Smooth muscle cell (in vitro differentiated cells): Measurements from ENCODE around the gene HIF1AN. TPM values are rescaled to one million over a fixed set of nuclear protein-coding genes. Genes with fewer than 3 reads are reported as not detected.
"Not testable (repeated sequence)": the region's sequence is repeated elsewhere in the genome, so short reads cannot be mapped to it uniquely, and the experiment has no call there.

Experiments
- DNase-seq: peaks from one replicate; lab custom pipeline; 2025; ENCODE audit not compliant: unreplicated experiment; lab: John Stamatoyannopoulos, UW
- H2AFZ ChIP-seq: fragments of 200-600 bp; sonication (generic); 2 replicates; pipeline ENCODE4 v1.6.0; 2016; ENCODE audit warnings: antibody characterized with exemption, low read depth, mild to moderate bottlenecking
- H3F3A ChIP-seq: fragments of 200-600 bp; sonication (generic); 2 replicates; pipeline ENCODE4 v1.6.0; 2017; ENCODE audit warnings: antibody characterized with exemption, low read depth
- H3K27ac ChIP-seq: fragments of 200-600 bp; sonication (generic); 2 replicates; pipeline ENCODE4 v1.5.1; 2016; ENCODE audit warnings: low read depth, mild to moderate bottlenecking
- H3K27me3 ChIP-seq: fragments of 200-600 bp; sonication (generic); 2 replicates; pipeline ENCODE4 v1.6.1; 2016; ENCODE audit warnings: low read depth, mild to moderate bottlenecking
- H3K36me3 ChIP-seq: fragments of 200-600 bp; sonication (generic); 2 replicates; pipeline ENCODE4 v1.5.1; 2016; ENCODE audit warnings: low read depth
- H3K4me1 ChIP-seq: fragments of 200-600 bp; sonication (generic); 2 replicates; pipeline ENCODE4 v1.5.1; 2016; ENCODE audit warnings: low read depth
- H3K4me2 ChIP-seq: fragments of 200-600 bp; sonication (generic); 2 replicates; pipeline ENCODE4 v1.6.0; 2016; ENCODE audit warnings: mild to moderate bottlenecking
- H3K4me3 ChIP-seq: fragments of 200-600 bp; sonication (generic); 2 replicates; pipeline ENCODE4 v1.5.1; 2016; ENCODE audit warnings: mild to moderate bottlenecking
- H3K79me2 ChIP-seq: fragments of 200-600 bp; sonication (generic); 2 replicates; pipeline ENCODE4 v1.6.0; 2016; ENCODE audit warnings: low read depth, mild to moderate bottlenecking
- H3K9ac ChIP-seq: fragments of 200-600 bp; sonication (generic); 2 replicates; pipeline ENCODE4 v1.6.0; 2016; ENCODE audit warnings: low read depth
- H3K9me3 ChIP-seq: fragments of 200-600 bp; sonication (generic); replicated peaks from 2 replicates; pipeline ENCODE4 v1.5.1; 2016; ENCODE audit warnings: low read depth
- H4K20me1 ChIP-seq: fragments of 200-600 bp; sonication (generic); 2 replicates; pipeline ENCODE4 v1.6.0; 2016; ENCODE audit warnings: low read depth
- WGBS: methylation state at CpG from one replicate; pipeline ENCODE4 v1.1.7; 2016; ENCODE audit warnings: low lambda C conversion rate; 5-methylcytosine and 5-hydroxymethylcytosine counted together
- polyA plus RNA-seq: library from polyadenylated mRNA; unstranded; fragments of >200 nt; fragmentation: Nextera tagmentation; extraction: Ambion mirVana; gene quantifications from 2 replicates; pipeline ENCODE4 v1.2.1, GENCODE V29; 2016
- total RNA-seq: library from RNA; depleted of rRNA; stranded (reverse); fragments of >200 nt; gene quantifications from 2 replicates; pipeline ENCODE4 v1.2.3, GENCODE V29; 2014
- TF ChIP-seq, protein P1 (sequence below): fragments of 200-600 bp; sonication (generic); IDR thresholded peaks from 2 replicates; pipeline ENCODE4 v1.5.1; 2017; ENCODE audit warnings: borderline replicate concordance, mild to moderate bottlenecking, antibody characterized with exemption; ENCODE audit not compliant: insufficient read depth, poor library complexity, severe bottlenecking

The HIF1AN gene
- total and polyA plus RNA-seq, 2 experiments from 2014 or later, result 12.4 to 28.1 TPM

- Histone ChIP-seq H3K36me3 (no peaks in the 10 kb centered on the region), H4K20me1 (no peaks in the 10 kb centered on the region), H3K4me2 (no peak overlapping the region), H2AFZ (no peak overlapping the region), H3F3A (no peaks in the 10 kb centered on the region), H3K27me3 (peaks cover 70% of the 10 kb centered on the region), H3K9ac (no peak overlapping the region), H3K79me2 (no peaks in the 10 kb centered on the region), H3K4me1 (no peaks in the 10 kb centered on the region), H3K4me3 (no peak overlapping the region), H3K9me3 (no peaks in the 10 kb centered on the region), H3K27ac (no peak overlapping the region)
- no peak for DNase-seq
- WGBS, result 34% methylated on average over 28 of the region's 28 CpGs
- TF ChIP-seq, protein P1, sequence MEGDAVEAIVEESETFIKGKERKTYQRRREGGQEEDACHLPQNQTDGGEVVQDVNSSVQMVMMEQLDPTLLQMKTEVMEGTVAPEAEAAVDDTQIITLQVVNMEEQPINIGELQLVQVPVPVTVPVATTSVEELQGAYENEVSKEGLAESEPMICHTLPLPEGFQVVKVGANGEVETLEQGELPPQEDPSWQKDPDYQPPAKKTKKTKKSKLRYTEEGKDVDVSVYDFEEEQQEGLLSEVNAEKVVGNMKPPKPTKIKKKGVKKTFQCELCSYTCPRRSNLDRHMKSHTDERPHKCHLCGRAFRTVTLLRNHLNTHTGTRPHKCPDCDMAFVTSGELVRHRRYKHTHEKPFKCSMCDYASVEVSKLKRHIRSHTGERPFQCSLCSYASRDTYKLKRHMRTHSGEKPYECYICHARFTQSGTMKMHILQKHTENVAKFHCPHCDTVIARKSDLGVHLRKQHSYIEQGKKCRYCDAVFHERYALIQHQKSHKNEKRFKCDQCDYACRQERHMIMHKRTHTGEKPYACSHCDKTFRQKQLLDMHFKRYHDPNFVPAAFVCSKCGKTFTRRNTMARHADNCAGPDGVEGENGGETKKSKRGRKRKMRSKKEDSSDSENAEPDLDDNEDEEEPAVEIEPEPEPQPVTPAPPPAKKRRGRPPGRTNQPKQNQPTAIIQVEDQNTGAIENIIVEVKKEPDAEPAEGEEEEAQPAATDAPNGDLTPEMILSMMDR, result no peak
Measured at GRCh38 chr10:100569687-100570481, 34.1 kb downstream of the HIF1AN start.

DNA sequence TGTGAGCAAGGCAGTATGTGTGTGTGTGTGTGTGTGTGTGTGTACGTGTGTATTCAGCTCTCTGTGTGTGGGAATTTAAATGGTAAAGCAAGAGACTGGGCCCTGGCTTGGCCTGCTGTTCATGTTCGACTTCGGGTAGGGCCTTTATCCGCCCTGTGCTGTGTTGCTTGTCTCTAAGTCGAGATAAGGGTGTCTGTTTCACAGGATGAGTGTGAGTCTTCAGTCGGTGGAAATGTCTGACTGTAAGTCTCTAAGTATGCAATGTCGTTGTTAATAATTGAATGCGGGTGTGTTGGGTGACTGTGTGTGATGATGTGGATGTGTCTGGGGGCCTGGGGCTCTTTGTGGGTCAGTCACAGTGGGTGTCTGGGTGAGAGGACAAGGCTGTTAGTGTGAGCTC is 34.8 kb downstream of the HIF1AN start:
- Histone ChIP-seq H3K4me3 (no peak overlapping the region), H3K9ac (no peak overlapping the region), H3K27ac (no peak overlapping the region), H3K9me3 (no peaks in the 10 kb centered on the region), H3K36me3 (no peaks in the 10 kb centered on the region), H3F3A (no peaks in the 10 kb centered on the region), H3K4me2 (no peak overlapping the region), H3K27me3 (peaks cover 70% of the 10 kb centered on the region), H4K20me1 (no peaks in the 10 kb centered on the region), H3K4me1 (no peaks in the 10 kb centered on the region), H2AFZ (no peak overlapping the region), H3K79me2 (no peaks in the 10 kb centered on the region)
- no peak for DNase-seq
- TF ChIP-seq, protein P1, result no peak
- 34% methylated on average over 8 of the region's 8 CpGs for WGBS

DNA sequence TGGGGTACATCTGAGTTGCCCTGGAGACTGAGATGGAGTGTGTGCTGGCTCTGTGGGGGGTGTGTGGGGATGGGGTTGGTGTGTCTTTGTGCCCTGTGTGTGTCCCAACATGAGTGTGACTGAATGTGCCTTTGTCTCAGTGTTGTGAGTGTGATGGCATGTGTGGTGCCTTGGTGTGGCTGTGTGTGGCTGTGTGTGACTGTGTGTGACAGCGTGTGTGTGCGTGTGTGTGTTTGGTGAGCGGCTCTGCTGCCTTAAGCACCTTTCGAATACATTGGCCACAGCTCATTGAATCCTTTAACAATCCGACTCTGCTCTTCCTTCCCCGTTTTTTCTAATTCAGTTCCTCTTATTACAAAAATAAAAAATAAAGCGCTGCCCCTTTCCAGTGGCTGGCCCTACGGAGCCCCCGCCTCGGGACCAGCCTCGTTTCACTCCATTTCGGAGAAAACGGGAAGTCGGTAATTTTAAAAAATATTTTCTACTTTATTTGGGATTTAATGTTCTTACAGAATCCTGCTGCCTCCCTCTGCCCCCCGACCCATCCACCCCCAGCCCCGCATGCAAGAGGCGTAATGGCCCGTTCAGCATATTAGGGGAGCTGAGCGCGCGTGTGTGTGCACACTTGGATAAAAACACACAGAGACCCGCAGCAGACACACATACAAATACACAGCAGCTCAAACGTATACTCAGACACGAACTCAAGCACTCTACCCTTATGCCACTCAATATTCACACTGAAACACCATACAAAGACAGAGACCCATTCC is 35.5 kb downstream of the HIF1AN start:
- no peaks in the 10 kb centered on the region for H3K79me2 ChIP-seq
- H3K9ac ChIP-seq, result no peak overlapping the region
- TF ChIP-seq, protein P1, result no peak
- no peaks in the 10 kb centered on the region for H4K20me1 ChIP-seq
- H3K36me3 ChIP-seq, result no peaks in the 10 kb centered on the region
- no peak for DNase-seq
- no peaks in the 10 kb centered on the region for H3K4me1 ChIP-seq
- no peak overlapping the region for H3K4me2 ChIP-seq
- H3K4me3 ChIP-seq, result no peak overlapping the region
- H3F3A ChIP-seq, result no peaks in the 10 kb centered on the region
- peaks cover 70% of the 10 kb centered on the region for H3K27me3 ChIP-seq
- H2AFZ ChIP-seq, result no peak overlapping the region
- WGBS, result 88% methylated on average over 24 of the region's 24 CpGs
- no peaks in the 10 kb centered on the region for H3K9me3 ChIP-seq
- no peak overlapping the region for H3K27ac ChIP-seq

DNA sequence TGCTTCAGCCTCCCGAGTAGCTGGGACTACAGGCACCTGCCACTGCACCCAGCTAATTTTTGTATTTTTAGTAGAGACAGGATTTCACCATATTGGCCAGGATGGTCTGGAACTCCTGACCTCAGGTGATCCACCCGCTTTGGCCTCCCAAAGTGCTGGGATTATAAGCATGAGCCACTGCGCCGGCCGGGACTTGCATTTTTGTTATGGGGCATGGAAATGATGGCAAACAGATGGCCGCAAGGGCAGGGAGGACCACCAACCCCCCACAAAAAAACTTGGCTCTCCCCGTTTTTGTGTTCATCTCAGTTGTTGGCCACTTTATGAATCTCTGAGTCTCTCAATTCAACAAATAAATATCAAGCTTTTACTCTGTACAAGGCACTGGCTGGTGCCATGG is 39.4 kb downstream of the HIF1AN start:
- 89% methylated on average over 7 of the region's 7 CpGs for WGBS
- H3K4me3 ChIP-seq, DNase-seq: not testable (repeated sequence)

More for the DNA sequence above, 39.4 kb downstream of the HIF1AN start:
- H3K4me2 ChIP-seq, H3K4me1 ChIP-seq, H3K27ac ChIP-seq, H3K79me2 ChIP-seq, H2AFZ ChIP-seq, H4K20me1 ChIP-seq, H3K36me3 ChIP-seq, H3F3A ChIP-seq, H3K9me3 ChIP-seq, H3K9ac ChIP-seq: not testable (repeated sequence)
- H3K27me3 ChIP-seq, result peaks cover 67% of the 10 kb centered on the region
